Measurements from ENCODE around the gene FAM43A. TPM values are rescaled to one million over a fixed set of nuclear protein-coding genes. Genes with fewer than 3 reads are reported as not detected.
A peak's percentile ranks its signal among the peaks of the same experiment; 100 is the strongest.

Gene FAM43A
- total RNA-seq, 4 donors from 2014 or later = 9.3 to 60.9 (median 26.9) TPM

- Histone ChIP-seq H3K27me3 (peaks cover 4% of the 10 kb centered on the region), H3K4me3 (no peak overlapping the region), H3K36me3 (no peaks in the 10 kb centered on the region), H3K27ac (peak overlapping the region; percentile 64), H3K9me3 (no peaks in the 10 kb centered on the region), H3K4me1 (peaks cover 44% of the 10 kb centered on the region)
- TF ChIP-seq POLR2A (IDR thresholded peaks at IDR 0.05) (no peak), EP300 (IDR thresholded peaks at IDR 0.05) (no peak), CTCF (IDR thresholded peaks at IDR 0.05) (no peak), POLR2AphosphoS5 (IDR thresholded peaks at IDR 0.05) (no peak)
- 70% methylated on average over 2 of the region's 2 CpGs for WGBS
- DNase-seq (ENCODE audit: low spot score in 2 of 2) = no peak
These were observed 2.3 kb upstream of the FAM43A start for GRCh38 chr3:194683380-194683779.

GRCh38 chr3:194685065-194685717 lies 492 bp upstream of the FAM43A start:
- Histone ChIP-seq H3K4me3 (peak overlapping the region; percentile 77), H3K4me1 (peaks cover 59% of the 10 kb centered on the region), H3K27ac (no peak overlapping the region), H3K36me3 (no peaks in the 10 kb centered on the region), H3K27me3 (peaks cover 4% of the 10 kb centered on the region), H3K9me3 (no peaks in the 10 kb centered on the region)
- TF ChIP-seq POLR2A (IDR thresholded peaks at IDR 0.05) = no peak
- TF ChIP-seq EP300 (IDR thresholded peaks at IDR 0.05) = no peak
- no peak for TF ChIP-seq CTCF (IDR thresholded peaks at IDR 0.05)
- TF ChIP-seq POLR2AphosphoS5 (IDR thresholded peaks at IDR 0.05) = no peak
- DNase-seq (ENCODE audit: low spot score in 2 of 2) = no peak
- 48% methylated on average over 13 of the region's 13 CpGs for WGBS

- H3K27ac ChIP-seq = peak overlapping the region; percentile 68
- peak overlapping the region; percentile 77 for H3K4me3 ChIP-seq
- H3K36me3 ChIP-seq = no peaks in the 10 kb centered on the region
- WGBS = under 1% methylated on average over 29 of the region's 29 CpGs
- TF ChIP-seq CTCF (IDR thresholded peaks at IDR 0.05) = no peak
- TF ChIP-seq POLR2AphosphoS5 (IDR thresholded peaks at IDR 0.05) = no peak
- TF ChIP-seq POLR2A (IDR thresholded peaks at IDR 0.05) = no peak
- TF ChIP-seq EP300 (IDR thresholded peaks at IDR 0.05) = no peak
- DNase-seq (ENCODE audit: low spot score in 2 of 2) = no peak
- H3K27me3 ChIP-seq = peaks cover 4% of the 10 kb centered on the region
- H3K4me1 ChIP-seq = peaks cover 66% of the 10 kb centered on the region
- no peaks in the 10 kb centered on the region for H3K9me3 ChIP-seq
These were observed 732 bp downstream of the FAM43A start for GRCh38 chr3:194686414-194686815.

- WGBS = 0% methylated on average over 20 of the region's 86 CpGs
- Histone ChIP-seq H3K9me3 (no peaks in the 10 kb centered on the region), H3K4me1 (peaks cover 70% of the 10 kb centered on the region), H3K27me3 (peaks cover 4% of the 10 kb centered on the region), H3K4me3 (peak overlapping the region; percentile 77), H3K27ac (peak overlapping the region; percentile 68), H3K36me3 (no peaks in the 10 kb centered on the region)
- TF ChIP-seq POLR2A (IDR thresholded peaks at IDR 0.05) (no peak), POLR2AphosphoS5 (IDR thresholded peaks at IDR 0.05) (no peak), EP300 (IDR thresholded peaks at IDR 0.05) (no peak), CTCF (IDR thresholded peaks at IDR 0.05) (no peak)
- DNase-seq (ENCODE audit: low spot score in 2 of 2) = no peak
These were observed 1.3 kb downstream of the FAM43A start for GRCh38 chr3:194686816-194687637.

GRCh38 chr3:194687638-194688199 lies 2.0 kb downstream of the FAM43A start:
- H3K27ac ChIP-seq = peak overlapping the region; percentile 69
- peak overlapping the region; percentile 77 for H3K4me3 ChIP-seq
- peaks cover 4% of the 10 kb centered on the region for H3K27me3 ChIP-seq
- H3K4me1 ChIP-seq = peaks cover 63% of the 10 kb centered on the region
- WGBS = 0% methylated on average over 7 of the region's 57 CpGs
- no peaks in the 10 kb centered on the region for H3K36me3 ChIP-seq
- no peak for TF ChIP-seq POLR2AphosphoS5 (IDR thresholded peaks at IDR 0.05)
- TF ChIP-seq CTCF (IDR thresholded peaks at IDR 0.05) = peak; percentile 4 to 58
- TF ChIP-seq POLR2A (IDR thresholded peaks at IDR 0.05) = no peak
- no peak for TF ChIP-seq EP300 (IDR thresholded peaks at IDR 0.05)
- H3K9me3 ChIP-seq = no peaks in the 10 kb centered on the region
- DNase-seq (ENCODE audit: low spot score in 2 of 2) = peak; percentile 83 to 85

All from suprapubic skin (tissue), 4 donors.